Kidney epithelial cell (primary cell): ENCODE data around the gene WNT7B. TPM values are rescaled to one million over a fixed set of nuclear protein-coding genes. Genes with fewer than 3 reads are reported as not detected.

Experiments used
- DNase-seq: peaks from one replicate; pipeline ENCODE4 v3.0.0-alpha.2; 2010; ENCODE audit warnings: low read depth
- H3K27me3 ChIP-seq: 2 replicates; pipeline ENCODE4 v1.6.0; 2011; ENCODE audit warnings: low read length; ENCODE audit not compliant: control insufficient read depth, insufficient read depth
- H3K36me3 ChIP-seq: 2 replicates; pipeline ENCODE4 v1.5.1; 2011; ENCODE audit warnings: low read length; ENCODE audit not compliant: control insufficient read depth, insufficient read depth
- H3K4me3 ChIP-seq: 2 replicates; pipeline ENCODE4 v1.5.1; 2011; ENCODE audit warnings: low read depth, mild to moderate bottlenecking, control low read depth, low read length
- total RNA-seq: library from RNA; depleted of rRNA; stranded (reverse); fragments of >200 nt; gene quantifications from 2 replicates; pipeline ENCODE4 v1.2.3, GENCODE V29; 2015
- TF ChIP-seq, protein P1 (sequence below): IDR thresholded peaks from 2 replicates; pipeline ENCODE4 v1.5.1; 2011; ENCODE audit warnings: mild to moderate bottlenecking, moderate library complexity, low read length, control low read depth, inconsistent platforms; ENCODE audit not compliant: insufficient read depth, poor library complexity, severe bottlenecking

Gene WNT7B
- total RNA-seq, 1 donor from 2014 or later: 15.3 TPM

DNA sequence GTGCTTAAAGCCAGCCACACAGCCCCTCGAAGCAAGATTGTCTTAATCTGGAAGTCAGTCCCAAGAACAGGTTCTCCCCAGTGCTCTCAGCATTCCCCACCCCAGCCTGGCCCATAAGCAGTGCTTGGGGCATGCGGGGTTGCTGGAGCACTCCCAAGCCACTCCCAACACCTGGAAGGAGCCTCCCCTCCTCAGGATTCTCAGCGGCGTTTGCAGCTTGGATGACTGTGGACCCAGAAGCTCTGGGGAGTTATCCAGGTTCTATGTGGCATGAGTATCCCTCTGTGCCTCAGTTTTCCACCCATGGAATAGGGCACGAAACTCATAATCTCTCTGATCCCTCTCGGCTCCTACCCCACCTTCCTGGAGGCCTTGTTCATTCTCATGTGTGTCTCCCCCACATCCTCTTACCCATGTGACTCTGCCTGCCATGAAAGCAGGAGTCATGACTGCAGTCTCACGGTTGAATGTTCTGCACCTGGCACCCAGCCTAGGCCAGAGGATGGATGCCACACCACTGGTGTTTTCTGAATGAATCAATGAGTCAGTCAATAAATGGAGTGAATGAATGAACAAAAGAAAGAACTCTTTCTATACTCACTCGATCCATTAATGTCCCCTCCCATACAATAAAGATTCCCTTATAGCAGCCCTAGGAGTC is 33.4 kb upstream of the WNT7B start:
- DNase-seq: peak; percentile 61

DNA sequence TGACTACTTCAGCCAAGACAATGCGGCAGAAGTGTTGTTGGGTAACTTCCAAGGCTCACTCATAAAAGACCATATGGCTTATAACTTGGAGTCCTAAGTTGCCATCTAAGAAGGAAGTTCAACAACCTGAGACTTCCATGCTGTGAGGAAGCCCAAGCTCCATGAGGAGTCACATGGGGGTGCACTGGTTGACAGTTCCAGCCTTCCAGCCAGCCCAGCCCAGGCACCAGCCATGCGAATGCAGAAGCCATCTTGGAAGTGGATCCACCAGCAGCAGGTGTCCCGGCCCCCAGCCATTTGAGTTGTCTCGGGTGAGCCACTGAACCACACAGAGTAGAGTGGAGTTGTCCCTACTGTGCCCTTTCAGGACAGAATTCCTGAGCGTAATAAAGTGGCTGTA is 32.8 kb upstream of the WNT7B start:
- H3K27me3 ChIP-seq: no peaks in the 10 kb centered on the region
- H3K4me3 ChIP-seq: no peak overlapping the region
- TF ChIP-seq, protein P1, sequence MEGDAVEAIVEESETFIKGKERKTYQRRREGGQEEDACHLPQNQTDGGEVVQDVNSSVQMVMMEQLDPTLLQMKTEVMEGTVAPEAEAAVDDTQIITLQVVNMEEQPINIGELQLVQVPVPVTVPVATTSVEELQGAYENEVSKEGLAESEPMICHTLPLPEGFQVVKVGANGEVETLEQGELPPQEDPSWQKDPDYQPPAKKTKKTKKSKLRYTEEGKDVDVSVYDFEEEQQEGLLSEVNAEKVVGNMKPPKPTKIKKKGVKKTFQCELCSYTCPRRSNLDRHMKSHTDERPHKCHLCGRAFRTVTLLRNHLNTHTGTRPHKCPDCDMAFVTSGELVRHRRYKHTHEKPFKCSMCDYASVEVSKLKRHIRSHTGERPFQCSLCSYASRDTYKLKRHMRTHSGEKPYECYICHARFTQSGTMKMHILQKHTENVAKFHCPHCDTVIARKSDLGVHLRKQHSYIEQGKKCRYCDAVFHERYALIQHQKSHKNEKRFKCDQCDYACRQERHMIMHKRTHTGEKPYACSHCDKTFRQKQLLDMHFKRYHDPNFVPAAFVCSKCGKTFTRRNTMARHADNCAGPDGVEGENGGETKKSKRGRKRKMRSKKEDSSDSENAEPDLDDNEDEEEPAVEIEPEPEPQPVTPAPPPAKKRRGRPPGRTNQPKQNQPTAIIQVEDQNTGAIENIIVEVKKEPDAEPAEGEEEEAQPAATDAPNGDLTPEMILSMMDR: no peak
- no peak for DNase-seq
- no peaks in the 10 kb centered on the region for H3K36me3 ChIP-seq

More for the DNA sequence above, 33.4 kb upstream of the WNT7B start:
- H3K27me3 ChIP-seq: no peaks in the 10 kb centered on the region
- TF ChIP-seq, protein P1: no peak
- no peaks in the 10 kb centered on the region for H3K36me3 ChIP-seq
- no peak overlapping the region for H3K4me3 ChIP-seq

DNA sequence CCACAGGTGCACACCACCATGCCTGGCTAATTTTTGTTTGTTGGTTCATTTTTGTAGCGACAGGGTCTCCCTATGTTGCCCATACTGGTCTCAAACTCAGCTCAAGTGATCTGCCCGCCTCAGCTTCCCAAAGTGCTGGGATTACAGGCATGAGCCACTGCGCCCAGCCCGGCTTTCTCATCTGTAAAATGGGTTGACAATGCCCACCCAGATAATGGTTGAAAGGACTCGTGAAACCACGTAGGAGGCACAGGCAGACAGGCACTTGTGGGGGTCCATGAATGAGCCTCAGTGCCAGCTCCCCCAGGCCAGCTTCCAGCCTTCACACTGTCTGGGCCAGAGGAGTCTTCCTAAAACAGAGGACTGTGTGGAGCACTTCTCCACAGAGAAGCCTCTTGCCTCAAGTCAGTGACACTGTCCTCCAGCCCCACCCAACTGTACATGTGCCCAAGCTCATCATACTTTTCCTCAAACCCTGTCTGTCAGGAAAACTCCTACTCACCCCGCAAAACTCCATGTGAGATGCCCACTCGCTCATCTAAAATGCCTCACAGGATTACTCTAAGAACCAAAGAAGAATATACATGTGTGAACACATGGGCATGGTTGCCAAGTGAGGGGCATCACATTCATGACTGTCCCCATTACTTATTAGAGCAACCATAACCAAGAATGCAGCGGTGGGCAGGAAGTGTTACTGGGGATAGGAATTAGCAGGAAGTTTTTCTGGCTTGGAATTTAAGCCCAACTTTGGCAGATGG is 32.1 kb upstream of the WNT7B start:
- TF ChIP-seq, protein P1: no peak
- Histone ChIP-seq H3K4me3 (no peak overlapping the region), H3K27me3 (no peaks in the 10 kb centered on the region), H3K36me3 (no peaks in the 10 kb centered on the region)
- no peak for DNase-seq

DNA sequence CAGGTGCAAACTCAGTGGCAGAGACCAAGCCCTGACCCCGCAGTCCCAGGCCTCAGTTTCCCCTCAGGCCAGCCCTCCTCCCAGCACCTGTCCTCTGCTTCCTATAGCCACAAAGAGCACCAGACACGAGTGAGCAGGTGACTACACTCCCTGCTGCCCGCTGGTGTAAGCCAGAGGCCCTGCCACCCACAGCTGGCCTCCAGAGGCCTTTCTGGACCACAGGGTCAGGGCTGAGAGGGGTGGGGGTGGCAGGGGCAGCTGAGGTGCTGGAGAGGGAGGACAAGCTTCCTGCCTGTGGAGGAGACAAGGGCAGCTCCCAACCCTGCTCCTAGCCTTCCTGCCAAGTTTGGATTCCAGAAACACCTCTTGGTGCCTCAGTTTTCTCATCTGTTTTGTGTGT is 31.3 kb upstream of the WNT7B start:
- DNase-seq: no peak
- no peaks in the 10 kb centered on the region for H3K27me3 ChIP-seq
- no peaks in the 10 kb centered on the region for H3K36me3 ChIP-seq
- TF ChIP-seq, protein P1: no peak
- H3K4me3 ChIP-seq: no peak overlapping the region

DNA sequence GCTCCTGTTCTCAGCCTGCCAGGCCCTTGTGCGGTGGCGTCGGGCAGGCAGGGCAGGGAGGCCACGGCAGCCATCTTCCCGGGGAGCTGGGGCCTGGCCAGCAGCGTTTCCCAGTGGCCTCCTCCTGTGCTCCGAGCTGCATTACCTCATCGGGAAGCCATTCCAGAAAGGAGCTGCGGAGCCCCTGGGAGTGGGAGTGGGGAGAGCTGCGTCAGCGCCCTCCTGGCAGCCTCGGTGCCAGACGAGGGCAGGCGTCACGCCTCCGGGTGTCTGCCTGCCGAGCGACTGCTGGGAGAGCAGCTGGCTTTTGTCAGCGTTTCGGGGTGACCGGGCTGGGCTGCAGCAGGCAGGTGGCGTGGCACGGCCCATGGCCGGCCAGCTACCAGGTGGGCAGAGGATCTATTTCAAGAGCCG is 30.9 kb upstream of the WNT7B start:
- Histone ChIP-seq H3K36me3 (no peaks in the 10 kb centered on the region), H3K4me3 (no peak overlapping the region), H3K27me3 (no peaks in the 10 kb centered on the region)
- DNase-seq: peak; percentile 71
- TF ChIP-seq, protein P1: no peak
